ENCODE measurements around the gene BCL7C.

BCL7C gene

DNA sequence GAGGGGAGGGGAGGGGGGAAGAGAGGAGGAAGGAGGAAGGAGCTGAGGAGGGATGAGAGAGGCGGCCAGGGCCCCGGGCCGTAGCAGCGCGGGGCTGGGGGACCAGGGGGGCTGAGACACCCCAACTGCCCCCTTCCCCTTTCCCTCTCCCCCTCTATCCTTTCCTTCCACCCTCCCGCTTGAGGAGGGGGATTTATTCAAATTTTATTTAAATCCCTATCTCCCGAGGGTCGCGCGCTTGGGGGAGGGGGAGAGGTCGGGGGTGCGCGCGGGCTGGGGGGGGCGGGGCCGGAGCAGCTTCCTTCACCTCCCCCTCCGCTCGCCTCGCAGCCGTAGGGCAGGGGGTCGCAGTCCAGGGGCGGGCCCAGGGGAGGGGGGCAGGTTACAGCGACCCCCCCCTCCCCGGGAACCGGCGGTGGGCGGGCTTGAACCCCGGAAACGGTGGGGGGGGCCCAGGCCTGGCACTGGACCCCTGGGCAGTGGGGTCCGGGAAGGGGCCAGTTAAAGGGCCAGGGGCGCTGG is 29.7 kb upstream of the BCL7C start, which contains the start of gene FBXL19:
Gene FBXL19, plus strand, starts transcription at position 19 of the 522 bp plus-strand sequence. CDS start 2,183 bp downstream, outside the sequence.
- in situ Hi-C loops (cut with HindIII; ENCODE audit: low sequenced_read_pairs): no loop called here

DNA sequence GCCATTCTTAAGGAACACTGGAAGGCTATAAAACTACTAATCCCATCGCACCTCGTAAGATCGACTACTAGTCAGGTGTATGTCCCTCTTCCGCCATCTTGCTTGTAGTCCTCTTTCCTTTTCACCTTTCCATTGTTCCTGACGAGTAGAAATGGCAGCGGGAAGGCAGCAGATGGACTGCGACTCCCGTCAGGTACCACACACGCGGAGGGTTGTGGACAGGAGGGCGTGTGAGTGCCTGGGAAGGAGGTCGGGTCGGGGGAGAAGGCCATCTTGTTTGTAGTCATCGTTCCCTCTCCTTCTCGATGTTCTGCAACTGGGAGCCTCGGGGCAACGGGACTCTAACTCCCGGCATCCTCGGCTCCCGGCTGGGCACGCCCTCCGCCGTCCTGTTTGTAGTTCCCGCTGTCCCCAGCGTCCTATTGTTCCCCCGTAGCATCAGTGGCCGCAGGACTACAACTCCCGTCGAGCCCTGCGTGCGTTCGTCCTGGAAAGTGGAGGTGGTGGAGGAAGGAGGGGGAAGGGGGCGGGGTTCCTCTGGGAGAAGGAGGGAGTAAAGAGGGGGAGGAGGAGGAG is 29.2 kb upstream of the BCL7C start:
- in situ Hi-C loops (cut with HindIII; ENCODE audit: low sequenced_read_pairs): no loop called here

DNA sequence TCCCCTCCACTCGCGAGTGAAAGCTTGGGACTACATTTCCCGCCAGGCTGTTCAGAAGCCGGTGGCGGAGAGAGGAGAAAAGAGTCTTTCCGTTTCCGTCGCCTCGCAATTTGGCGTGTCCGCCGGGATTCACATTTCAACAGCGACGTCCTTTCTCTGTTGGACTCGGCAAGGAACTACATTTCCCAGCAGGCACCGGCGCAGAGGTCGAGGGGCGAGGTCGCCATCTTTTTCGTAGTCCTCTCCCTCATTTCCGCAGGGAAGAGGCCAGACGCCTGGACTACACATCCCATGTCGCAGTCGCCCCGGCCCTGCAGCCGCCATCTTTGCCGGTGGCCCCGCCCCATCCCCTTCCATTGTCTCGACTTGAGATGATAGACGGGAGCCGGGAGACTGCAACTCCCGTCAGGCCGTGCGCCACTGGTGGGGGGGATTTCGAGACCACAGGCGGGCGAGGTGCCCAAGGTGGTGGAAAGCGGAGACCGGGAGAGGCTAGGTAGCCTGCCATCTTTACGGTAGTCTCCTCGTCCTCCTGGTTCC is 28.6 kb upstream of the BCL7C start:
- in situ Hi-C loops (cut with HindIII; ENCODE audit: low sequenced_read_pairs): no loop called here

DNA sequence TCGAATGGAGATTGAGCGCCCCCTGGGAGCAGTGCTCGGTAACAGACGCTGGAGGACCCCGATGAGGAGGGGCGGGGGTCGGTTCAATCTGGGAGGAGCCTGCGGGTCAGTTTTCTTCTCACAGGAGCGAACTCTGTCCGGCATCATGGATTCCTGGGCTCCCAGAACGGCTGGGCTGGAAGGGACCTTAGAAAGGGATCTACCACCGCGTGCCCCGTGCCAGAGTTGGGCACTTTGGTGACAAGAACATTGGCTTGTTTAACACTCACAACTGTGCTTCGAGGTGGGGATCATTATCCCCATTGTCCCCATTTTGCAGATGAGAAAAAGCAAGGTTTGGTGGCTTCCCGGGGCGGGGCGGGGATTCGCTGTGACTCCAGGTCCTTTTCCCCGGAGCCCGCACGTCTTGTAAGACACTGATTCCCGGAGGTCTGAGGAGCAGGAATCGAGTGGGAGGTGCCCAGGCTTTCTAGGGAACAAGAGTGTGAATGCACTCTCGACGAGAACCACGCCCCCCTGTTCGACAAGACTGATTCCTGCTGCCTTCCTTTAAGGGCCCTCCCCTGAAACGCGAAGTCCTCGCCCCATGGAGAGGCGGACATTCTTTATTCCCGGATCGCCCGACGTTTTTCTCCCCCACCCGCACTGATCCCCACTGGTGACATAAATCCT is 28.0 kb upstream of the BCL7C start:
- in situ Hi-C loops (cut with HindIII; ENCODE audit: low sequenced_read_pairs): no loop called here

DNA sequence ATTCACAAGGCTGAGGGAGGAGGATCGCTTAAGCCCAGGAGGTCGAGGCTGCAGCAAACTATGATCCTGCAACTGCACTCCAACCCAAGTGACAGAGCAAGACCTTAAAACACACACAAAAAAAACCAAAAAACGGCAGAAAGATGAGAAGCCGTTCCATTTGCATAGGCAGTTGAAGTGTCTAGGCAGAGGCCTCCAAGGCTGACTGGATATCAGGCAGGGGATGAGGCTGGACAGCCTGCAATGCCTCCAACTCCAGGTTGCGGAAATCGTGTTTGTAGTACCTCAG is 27.5 kb upstream of the BCL7C start:
- in situ Hi-C loops (cut with HindIII; ENCODE audit: low sequenced_read_pairs): no loop called here

DNA sequence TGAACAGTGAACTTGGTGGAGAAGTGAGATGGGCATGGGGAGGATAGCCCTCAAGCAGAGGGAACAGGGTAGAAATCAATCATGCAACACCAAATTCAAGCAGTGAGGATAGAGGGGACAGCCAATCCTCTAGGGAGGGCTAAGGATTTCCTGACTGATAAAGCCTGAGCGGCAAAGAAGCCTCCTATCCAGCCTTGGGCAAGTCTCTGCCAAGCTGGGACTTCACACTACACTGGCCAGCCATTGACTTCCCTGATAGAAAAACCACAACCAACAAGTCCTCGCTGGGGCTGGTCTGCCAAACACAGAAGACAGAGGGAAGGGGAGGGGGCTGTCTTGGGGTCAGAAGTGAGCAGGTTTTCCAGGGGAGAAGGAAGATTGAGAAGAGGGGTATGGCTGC is 27.0 kb upstream of the BCL7C start:
- in situ Hi-C loops (cut with HindIII; ENCODE audit: low sequenced_read_pairs): no loop called here

DNA sequence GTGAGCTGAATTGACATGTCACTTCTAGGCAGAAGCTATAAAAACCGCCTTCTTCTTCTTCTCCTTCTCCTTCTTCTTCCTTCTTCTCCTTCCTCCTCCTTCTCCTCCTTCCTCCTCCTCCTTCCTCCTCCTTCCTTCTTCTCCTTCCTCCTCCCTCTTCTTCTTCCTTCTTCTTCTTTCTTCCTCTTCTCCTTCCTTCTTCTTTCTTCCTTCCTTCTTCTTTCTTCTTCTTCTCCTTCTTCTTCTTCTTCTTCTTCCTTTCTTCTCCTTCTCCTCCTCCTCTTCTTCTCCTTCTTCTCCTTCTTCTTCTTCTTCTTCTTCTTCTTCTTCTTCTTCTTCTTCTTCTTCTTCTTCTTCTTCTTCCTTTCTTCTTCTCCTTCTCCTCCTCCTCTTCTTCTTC is 24.7 kb upstream of the BCL7C start:
- in situ Hi-C loops (cut with HindIII; ENCODE audit: low sequenced_read_pairs): no loop called here

DNA sequence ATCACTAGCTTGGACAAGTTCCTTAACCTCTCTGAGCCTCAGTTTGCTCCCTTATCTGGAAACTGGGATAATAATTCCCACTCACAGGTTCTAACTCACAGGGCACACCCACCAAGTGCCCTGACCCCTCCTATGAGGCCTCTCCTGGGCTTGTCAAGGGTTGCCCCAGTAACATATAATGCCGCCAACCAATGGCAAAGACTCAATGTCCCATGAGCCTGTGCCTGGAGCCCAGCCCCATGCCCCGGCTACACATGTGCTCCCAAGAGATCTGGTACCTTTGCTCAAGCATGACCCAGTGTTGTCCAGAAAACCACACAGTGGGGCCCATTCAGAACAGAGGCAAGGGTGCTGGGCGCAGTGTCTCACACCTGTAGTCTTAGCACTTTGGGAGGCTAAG is 21.0 kb upstream of the BCL7C start:
- in situ Hi-C loops (cut with HindIII; ENCODE audit: low sequenced_read_pairs): no loop called here

DNA sequence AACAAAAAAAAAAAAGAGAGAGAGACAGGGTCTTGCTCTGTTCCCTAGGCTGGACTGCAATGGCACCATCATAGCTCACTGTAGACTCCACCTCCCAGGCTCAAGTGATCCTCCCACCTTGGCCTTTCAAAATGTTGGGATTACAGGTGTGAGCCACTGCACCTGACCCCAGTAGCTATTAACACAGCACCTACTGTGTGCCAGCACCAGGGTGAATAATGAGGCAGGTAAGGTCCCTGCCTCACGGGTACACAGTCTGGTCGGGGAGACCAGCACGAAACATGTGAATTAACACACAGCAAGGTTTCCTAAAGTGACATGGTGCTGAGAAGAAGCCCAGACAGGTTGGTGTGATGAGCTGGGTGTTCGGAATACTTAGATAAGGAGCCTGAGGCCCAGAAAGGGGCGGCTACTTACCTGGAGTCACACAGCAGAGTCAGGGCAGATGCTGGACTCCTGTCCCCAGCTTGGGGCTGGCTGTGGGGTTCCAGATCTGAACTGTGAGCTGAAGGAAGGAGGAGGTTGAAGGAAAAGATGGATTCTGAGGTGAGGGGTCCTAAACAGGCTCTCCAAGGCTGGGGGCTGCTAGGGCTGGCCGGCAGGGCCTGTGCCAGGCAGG is 19.0 kb upstream of the BCL7C start:
- in situ Hi-C loops (cut with HindIII; ENCODE audit: low sequenced_read_pairs): no loop called here

DNA sequence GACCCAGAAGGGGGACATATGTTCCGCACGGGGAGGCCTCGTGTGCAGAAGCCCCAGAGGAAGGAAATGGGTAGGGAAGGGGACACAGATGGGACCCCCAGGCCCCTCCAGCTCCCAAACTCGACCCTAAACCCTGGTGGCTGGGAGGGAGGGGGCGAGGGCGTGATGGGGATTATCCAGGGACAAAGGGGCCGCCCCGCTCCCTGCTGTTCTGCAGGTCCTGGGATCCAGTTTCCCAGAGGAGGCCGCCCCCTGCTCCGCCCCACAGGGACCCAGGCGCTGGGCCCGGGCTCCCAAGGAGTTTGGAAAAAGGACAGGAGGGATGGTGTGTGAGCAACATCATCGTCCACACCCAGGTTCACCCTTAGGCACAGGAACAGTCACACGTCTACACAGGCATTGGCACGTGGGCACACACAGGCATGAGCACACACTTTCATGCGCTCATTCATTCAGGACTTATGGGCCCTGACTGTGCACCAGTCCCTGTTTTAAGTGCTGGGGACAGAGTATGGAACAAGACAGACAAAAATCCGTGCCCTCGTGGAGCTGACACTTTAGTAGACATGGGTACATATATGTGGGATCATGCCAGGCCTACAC is 16.7 kb upstream of the BCL7C start:
- in situ Hi-C loops (cut with HindIII; ENCODE audit: low sequenced_read_pairs): no loop called here

DNA sequence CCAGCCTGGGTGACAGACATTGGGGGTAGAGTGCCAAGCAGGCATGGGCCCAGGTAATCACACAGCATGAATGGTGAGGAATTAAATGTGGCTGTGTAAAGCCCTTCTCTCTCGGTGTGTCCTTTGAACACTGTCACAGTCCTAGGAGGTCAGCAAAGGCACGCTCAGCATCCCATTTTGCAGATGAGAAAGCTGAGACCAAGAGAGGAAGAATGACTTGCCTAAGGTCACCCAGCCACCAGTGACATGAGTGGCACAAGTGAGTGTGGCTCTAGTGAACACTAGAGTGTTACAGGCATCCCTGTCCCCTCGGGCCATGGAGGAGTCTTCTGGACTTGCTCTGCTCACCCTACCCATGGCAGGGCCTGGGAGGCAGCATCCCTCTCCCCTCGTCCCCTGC is 13.2 kb upstream of the BCL7C start:
- in situ Hi-C loops (cut with HindIII; ENCODE audit: low sequenced_read_pairs): no loop called here

DNA sequence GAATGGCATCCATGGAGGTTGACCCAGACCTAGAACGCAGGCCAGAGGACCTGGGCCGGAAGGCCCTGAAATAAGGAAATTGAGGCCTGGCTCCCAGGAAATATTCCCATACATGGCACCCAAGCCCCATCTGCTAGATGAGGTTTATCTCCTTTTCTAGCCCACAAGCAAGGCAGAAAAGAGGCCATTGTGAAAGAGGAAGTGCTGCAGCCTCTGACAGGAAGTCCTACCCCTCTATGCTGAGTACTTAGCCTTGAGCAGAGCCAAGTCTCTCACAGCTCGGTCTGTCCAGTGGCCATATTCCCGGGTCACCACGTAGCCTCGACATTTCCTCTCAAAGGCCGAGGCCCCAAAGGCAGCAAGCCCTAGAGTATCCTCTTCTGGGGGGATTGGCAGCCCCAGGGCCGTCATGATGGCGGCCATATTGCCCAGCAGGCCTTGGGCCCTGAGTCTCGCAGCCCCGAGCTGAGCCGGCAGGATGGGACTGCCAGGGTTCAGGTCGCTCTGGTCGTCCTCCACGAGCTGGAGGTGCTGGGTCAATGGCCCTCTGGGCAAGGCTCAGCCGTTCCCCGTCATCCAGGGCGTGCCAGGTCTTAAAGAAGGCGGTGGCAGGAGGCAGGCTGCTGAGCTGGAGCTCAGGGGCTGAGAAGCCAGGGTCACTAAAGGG is 10.4 kb upstream of the BCL7C start:
- in situ Hi-C loops (cut with HindIII; ENCODE audit: low sequenced_read_pairs): no loop called here

DNA sequence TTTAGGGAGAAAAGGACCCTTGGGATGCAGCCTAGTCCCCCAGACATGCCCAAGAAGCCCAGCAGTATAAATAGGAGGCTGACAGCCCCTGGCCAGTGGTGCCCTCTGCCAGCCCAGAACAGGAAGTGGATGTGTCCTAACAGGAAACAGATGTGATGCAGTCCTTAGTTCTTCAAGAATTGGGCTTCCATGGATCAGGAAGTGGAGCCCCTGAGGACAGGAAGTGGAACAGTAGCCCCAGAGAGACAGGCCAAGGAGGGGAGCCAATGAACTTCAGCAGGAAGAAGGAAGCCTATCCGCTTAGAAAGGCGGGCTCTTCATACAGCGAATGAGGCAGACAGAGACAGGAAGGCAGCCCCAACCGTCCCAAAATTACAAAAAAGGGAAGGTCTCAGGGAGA is 9.7 kb upstream of the BCL7C start:
- in situ Hi-C loops (cut with HindIII; ENCODE audit: low sequenced_read_pairs): no loop called here

DNA sequence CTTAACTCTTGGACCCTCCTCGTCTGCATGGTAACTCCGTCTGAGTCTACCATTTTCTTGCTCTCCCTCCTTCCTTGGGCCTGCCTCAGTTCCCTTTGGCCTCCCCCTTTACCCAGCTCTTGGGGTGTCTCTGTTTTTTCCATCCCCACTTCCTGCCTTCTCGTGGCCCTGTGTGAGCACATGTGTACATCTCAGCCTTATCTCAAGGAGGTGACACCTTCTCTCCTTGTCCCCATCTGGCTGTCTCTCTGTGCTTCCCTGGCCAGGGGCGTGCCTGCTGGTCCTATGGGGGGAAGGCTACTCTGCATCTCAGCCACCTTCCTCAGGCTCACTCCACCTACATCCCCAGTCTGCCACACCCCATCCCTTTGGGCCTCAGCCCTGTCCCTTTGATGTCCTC is 9.1 kb upstream of the BCL7C start:
- in situ Hi-C loops (cut with HindIII; ENCODE audit: low sequenced_read_pairs): no loop called here

DNA sequence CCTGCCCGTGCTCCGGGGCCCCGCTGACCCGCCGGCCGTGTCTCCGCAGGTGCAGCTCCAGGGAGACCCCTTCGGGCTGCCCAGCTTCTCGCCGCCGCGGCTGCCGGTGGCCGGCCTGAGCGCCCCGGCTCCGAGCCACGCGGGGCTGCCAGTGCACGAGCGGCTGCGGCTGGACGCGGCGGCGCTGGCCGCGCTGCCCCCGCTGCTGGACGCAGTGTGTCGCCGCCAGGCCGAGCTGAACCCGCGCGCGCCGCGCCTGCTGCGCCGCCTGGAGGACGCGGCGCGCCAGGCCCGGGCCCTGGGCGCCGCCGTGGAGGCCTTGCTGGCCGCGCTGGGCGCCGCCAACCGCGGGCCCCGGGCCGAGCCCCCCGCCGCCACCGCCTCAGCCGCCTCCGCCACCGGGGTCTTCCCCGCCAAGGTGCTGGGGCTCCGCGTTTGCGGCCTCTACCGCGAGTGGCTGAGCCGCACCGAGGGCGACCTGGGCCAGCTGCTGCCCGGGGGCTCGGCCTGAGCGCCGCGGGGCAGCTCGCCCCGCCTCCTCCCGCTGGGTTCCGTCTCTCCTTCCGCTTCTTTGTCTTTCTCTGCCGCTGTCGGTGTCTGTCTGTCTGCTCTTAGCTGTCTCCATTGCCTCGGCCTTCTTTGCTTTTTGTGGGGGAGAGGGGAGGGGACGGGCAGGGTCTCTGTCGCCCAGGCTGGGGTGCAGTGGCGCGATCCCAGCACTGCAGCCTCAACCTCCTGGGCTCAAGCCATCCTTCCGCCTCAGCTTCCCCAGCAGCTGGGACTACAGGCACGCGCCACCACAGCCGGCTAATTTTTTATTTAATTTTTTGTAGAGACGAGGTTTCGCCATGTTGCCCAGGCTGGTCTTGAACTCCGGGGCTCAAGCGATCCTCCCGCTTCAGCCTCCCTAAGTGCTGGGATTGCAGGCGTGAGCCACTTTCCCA is 8.4 kb upstream of the BCL7C start:
- in situ Hi-C loops (cut with HindIII; ENCODE audit: low sequenced_read_pairs): no loop called here

DNA sequence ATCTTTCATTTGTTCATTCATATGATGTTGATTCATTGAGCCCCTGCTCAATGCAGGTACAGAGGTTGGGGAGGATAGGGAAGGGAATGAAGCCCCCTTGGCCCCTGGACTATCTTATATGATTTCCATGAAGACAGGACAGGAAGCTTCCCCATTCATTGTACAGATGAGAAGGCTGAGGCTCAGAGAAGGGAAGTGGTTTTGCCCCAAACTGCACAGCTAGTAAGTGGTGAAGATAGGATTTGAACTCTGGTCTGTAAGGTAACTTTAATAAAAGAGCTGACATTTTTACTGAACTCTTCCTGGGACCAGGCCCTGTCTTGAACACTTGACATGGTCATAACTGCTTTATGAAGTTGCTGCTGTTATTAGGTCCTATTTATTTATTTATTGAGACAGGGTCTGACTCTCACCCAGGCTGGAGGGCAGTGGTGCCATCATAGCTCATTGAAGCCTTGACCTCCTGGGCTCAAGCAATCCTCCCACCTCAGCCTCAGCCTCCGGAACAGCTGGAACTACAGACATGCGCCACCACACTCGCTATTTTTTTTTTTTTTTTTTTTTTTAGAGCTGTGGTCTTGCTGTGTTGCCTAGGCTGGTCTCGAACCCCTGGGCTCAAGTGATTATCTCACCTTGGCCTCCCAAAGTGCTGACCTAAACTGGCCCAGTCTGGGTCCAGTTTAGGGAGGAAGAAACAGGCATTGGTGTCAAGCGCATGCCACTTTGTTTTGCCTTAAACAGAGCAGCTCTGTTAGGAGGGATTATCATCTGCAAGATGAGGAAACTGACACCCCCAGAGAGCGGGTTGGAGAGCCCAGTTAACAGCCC is 7.5 kb upstream of the BCL7C start:
- in situ Hi-C loops (cut with HindIII; ENCODE audit: low sequenced_read_pairs): no loop called here

DNA sequence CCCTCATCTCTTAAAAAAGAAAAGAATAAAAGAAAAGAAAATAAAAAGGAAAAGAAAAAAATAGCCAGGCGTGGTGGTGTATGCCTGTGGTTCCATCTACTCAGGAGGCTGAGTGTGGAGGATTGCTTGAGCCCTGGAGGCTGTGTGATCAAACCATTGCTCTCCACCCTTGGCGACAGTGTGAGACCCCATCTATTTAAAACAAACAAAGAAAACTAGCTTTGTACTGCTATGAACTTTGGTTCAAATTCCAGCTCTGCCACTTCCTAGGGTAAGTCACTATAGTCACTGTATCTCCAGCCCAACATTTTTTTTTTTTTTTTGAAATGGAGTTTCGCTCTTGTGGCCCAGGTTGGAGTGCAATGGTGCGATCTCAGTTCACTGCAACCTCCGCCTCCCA is 6.7 kb upstream of the BCL7C start:
- in situ Hi-C loops (cut with HindIII; ENCODE audit: low sequenced_read_pairs): no loop called here

DNA sequence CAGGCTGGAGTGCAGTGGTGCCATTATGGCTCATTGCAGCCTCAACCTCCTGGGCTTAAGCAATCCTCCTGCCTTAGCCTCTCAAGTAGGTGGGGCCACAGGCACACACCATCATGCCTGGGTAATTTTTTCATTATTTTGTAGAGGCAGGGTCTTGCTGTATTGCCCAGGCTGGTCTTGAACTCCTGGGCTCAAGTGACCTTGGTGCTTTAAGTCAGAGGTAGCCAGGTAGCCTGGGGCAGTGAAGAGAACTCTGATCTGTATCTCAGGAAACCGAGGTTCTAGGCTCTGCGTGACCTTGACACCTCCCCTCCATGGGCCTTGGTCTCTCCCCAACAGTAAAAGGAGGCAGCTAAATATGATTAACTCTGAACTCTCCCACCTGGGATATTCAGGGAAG is 5.9 kb upstream of the BCL7C start:
- in situ Hi-C loops (cut with HindIII; ENCODE audit: low sequenced_read_pairs): no loop called here

Measured in endothelial cell of hepatic sinusoid (primary cell).